Measurements from ENCODE around the gene MORF4L1.
A peak's percentile ranks its signal among the peaks of the same experiment; 100 is the strongest.
"Not testable (repeated sequence)": the region's sequence is repeated elsewhere in the genome, so short reads cannot be mapped to it uniquely, and the experiment has no call there.

Gene MORF4L1

GRCh38 chr15:78866803-78867202 is 5.9 kb upstream of the MORF4L1 start:
- no peak for TF ChIP-seq CTCF (IDR thresholded peaks at IDR 0.05; ENCODE audit: insufficient read depth, low read length, poor library complexity, severe bottlenecking)
- H3K36me3 ChIP-seq (ENCODE audit: control insufficient read depth, insufficient read depth, low read length): no peaks in the 10 kb centered on the region
- no peaks in the 10 kb centered on the region for H3K27me3 ChIP-seq (replicated peaks; ENCODE audit: control insufficient read depth, insufficient read depth, low read length)
- no peak for DNase-seq (ENCODE audit: extremely low read depth, insufficient read length)
- no peak overlapping the region for H3K4me3 ChIP-seq (replicated peaks; ENCODE audit: low read depth, low read length)

- no peak for DNase-seq (ENCODE audit: extremely low read depth, insufficient read length)
Observed at GRCh38 chr15:78868366-78868765, 4.3 kb upstream of the MORF4L1 start.

GRCh38 chr15:78871483-78872127 is 1.1 kb upstream of the MORF4L1 start:
- H3K4me3 ChIP-seq (replicated peaks; ENCODE audit: low read depth, low read length); DNase-seq (ENCODE audit: extremely low read depth, insufficient read length); H3K36me3 ChIP-seq (ENCODE audit: control insufficient read depth, insufficient read depth, low read length); H3K27me3 ChIP-seq (replicated peaks; ENCODE audit: control insufficient read depth, insufficient read depth, low read length): not testable (repeated sequence)

More at GRCh38 chr15:78868366-78868765, 4.3 kb upstream of the MORF4L1 start:
- H3K4me3 ChIP-seq (replicated peaks; ENCODE audit: low read depth, low read length): no peak overlapping the region
- no peaks in the 10 kb centered on the region for H3K36me3 ChIP-seq (ENCODE audit: control insufficient read depth, insufficient read depth, low read length)
- no peak for TF ChIP-seq CTCF (IDR thresholded peaks at IDR 0.05; ENCODE audit: insufficient read depth, low read length, poor library complexity, severe bottlenecking)
- no peaks in the 10 kb centered on the region for H3K27me3 ChIP-seq (replicated peaks; ENCODE audit: control insufficient read depth, insufficient read depth, low read length)

GRCh38 chr15:78872972-78873792 is 492 bp downstream of the MORF4L1 start:
- peak; percentile 62 for TF ChIP-seq CTCF (IDR thresholded peaks at IDR 0.05; ENCODE audit: insufficient read depth, low read length, poor library complexity, severe bottlenecking)
- Histone ChIP-seq H3K36me3 (ENCODE audit: control insufficient read depth, insufficient read depth, low read length) (no peaks in the 10 kb centered on the region), H3K4me3 (replicated peaks; ENCODE audit: low read depth, low read length) (peak overlapping the region; percentile 99), H3K27me3 (replicated peaks; ENCODE audit: control insufficient read depth, insufficient read depth, low read length) (no peaks in the 10 kb centered on the region)
- DNase-seq (ENCODE audit: extremely low read depth, insufficient read length): peak; percentile 92

- H3K4me3 ChIP-seq (replicated peaks; ENCODE audit: low read depth, low read length): peak overlapping the region; percentile 99
Observed at GRCh38 chr15:78873793-78874765, 1.4 kb downstream of the MORF4L1 start.

More at GRCh38 chr15:78873793-78874765, 1.4 kb downstream of the MORF4L1 start:
- Histone ChIP-seq H3K36me3 (ENCODE audit: control insufficient read depth, insufficient read depth, low read length) (no peaks in the 10 kb centered on the region), H3K27me3 (replicated peaks; ENCODE audit: control insufficient read depth, insufficient read depth, low read length) (no peaks in the 10 kb centered on the region)
- peak; percentile 20 for DNase-seq (ENCODE audit: extremely low read depth, insufficient read length)
- no peak for TF ChIP-seq CTCF (IDR thresholded peaks at IDR 0.05; ENCODE audit: insufficient read depth, low read length, poor library complexity, severe bottlenecking)

All from GM06990 (cell line).